B cell (primary cell): Measurements from ENCODE around the gene LHX5. TPM values are rescaled to one million over a fixed set of nuclear protein-coding genes. Genes with fewer than 3 reads are reported as not detected.
A peak's percentile ranks its signal among the peaks of the same experiment; 100 is the strongest.

Experiments used
- ATAC-seq: fragments of 200-7000 bp; cut with Tn5 transposase; one replicate; pipeline ENCODE4 v1.10.0; 2021; ENCODE audit warnings: low read depth, mild to moderate bottlenecking, moderate number of reproducible peaks, moderate library complexity
- CTCF ChIA-PET: fragments of 350-600 bp; sonication (Branson Sonifier 250); formaldehyde crosslinking; loops from one replicate; lab custom pipeline; 2021; ENCODE audit warnings: antibody characterized with exemption, inconsistent platforms; lab: Charles Lee
- POLR2A ChIA-PET: fragments of 350-600 bp; sonication (Branson Sonifier 250); formaldehyde crosslinking; loops from one replicate; lab custom pipeline; 2021; ENCODE audit warnings: antibody characterized with exemption; lab: Charles Lee
- DNase-seq: peaks from one replicate; pipeline ENCODE4 v3.0.0; 2013
- H2AFZ ChIP-seq: 2 replicates; pipeline ENCODE4 v1.6.1; 2012; ENCODE audit warnings: mild to moderate bottlenecking, low read depth, low read length; ENCODE audit not compliant: insufficient read depth, poor library complexity, severe bottlenecking
- H3K27ac ChIP-seq, 2 donors: 1 replicate in 1 of 2; 2 replicates in 1 of 2; pipeline ENCODE4 v1.5.1; 2012 to 2013; ENCODE audit warnings: low read length in 2 of 2, mild to moderate bottlenecking in 2 of 2, moderate library complexity in 1 of 2
- H3K27me3 ChIP-seq, 4 experiments: fragments of 200-600 bp in 1 of 4; sonication (generic) in 1 of 4; replicated peaks in 1 of 4; 1 replicate in 2 of 4; 2 replicates in 2 of 4; pipeline versions ENCODE4 v1.6.1 to v1.7.0; 2013 to 2016; ENCODE audit warnings: low read length in 3 of 4, mild to moderate bottlenecking in 2 of 4, mixed read lengths in 1 of 4, moderate library complexity in 1 of 4; ENCODE audit not compliant: insufficient read depth in 4 of 4, control insufficient read depth in 3 of 4; ENCODE audit errors: control extremely low read depth in 1 of 4
- H3K36me3 ChIP-seq, 2 experiments: replicated peaks in 1 of 2; 1 replicate in 1 of 2; 2 replicates in 1 of 2; pipeline versions ENCODE4 v1.6.1 to v1.7.1; 2013; ENCODE audit warnings: low read length in 1 of 2; ENCODE audit not compliant: insufficient read depth in 2 of 2, control insufficient read depth in 1 of 2; ENCODE audit errors: control extremely low read depth in 1 of 2, extremely low read depth in 1 of 2
- H3K4me1 ChIP-seq, 2 donors: fragments of 200-600 bp in 1 of 2; sonication (generic) in 1 of 2; 1 replicate in 1 of 2; 2 replicates in 1 of 2; pipeline versions ENCODE4 v1.5.1 to v1.6.1; 2013 to 2017; ENCODE audit warnings: low read length in 2 of 2; ENCODE audit not compliant: control insufficient read depth in 2 of 2, insufficient read depth in 2 of 2
- H3K4me2 ChIP-seq: replicated peaks from 2 replicates; pipeline ENCODE3; 2012; ENCODE audit warnings: mild to moderate bottlenecking, low read depth, low read length; ENCODE audit not compliant: poor library complexity, severe bottlenecking
- H3K4me3 ChIP-seq, 5 experiments: fragments of 200-600 bp in 1 of 5; sonication (generic) in 1 of 5; 1 replicate in 3 of 5; 2 replicates in 2 of 5; pipeline versions ENCODE4 v1.5.1 to v1.7.0; 2011 to 2016; ENCODE audit warnings: low read length in 4 of 5, mild to moderate bottlenecking in 4 of 5, low read depth in 2 of 5, control low read depth in 1 of 5, moderate library complexity in 1 of 5; ENCODE audit not compliant: insufficient read depth in 1 of 5; ENCODE audit errors: control extremely low read depth in 1 of 5, extremely low read depth in 1 of 5
- H3K79me2 ChIP-seq: fragments of 200-600 bp; sonication (generic); one replicate; pipeline ENCODE4 v1.6.0; 2016; ENCODE audit warnings: low read length; ENCODE audit not compliant: control insufficient read depth, insufficient read depth
- H3K9ac ChIP-seq: fragments of 200-600 bp; sonication (generic); 2 replicates; pipeline ENCODE4 v1.6.1; 2017; ENCODE audit warnings: mild to moderate bottlenecking, low read length, moderate library complexity
- H3K9me3 ChIP-seq, 3 donors: one replicate each; pipeline versions ENCODE4 v1.6.1 to v1.7.1; 2013; ENCODE audit warnings: low read length in 2 of 3; ENCODE audit not compliant: control insufficient read depth in 2 of 3, insufficient read depth in 1 of 3; ENCODE audit errors: control extremely low read depth in 1 of 3
- H4K20me1 ChIP-seq: 2 replicates; pipeline ENCODE4 v1.6.0; 2012; ENCODE audit warnings: mild to moderate bottlenecking, low read length; ENCODE audit not compliant: insufficient read depth, control insufficient read depth, poor library complexity, severe bottlenecking
- H3K27ac Mint-ChIP-seq: one replicate; pipeline ENCODE4 v1.8.0; 2021; ENCODE audit warnings: mixed read lengths
- H3K27me3 Mint-ChIP-seq: one replicate; pipeline ENCODE4 v1.8.0; 2021; ENCODE audit warnings: mixed read lengths
- H3K4me1 Mint-ChIP-seq: one replicate; pipeline ENCODE4 v1.8.0; 2021; ENCODE audit warnings: mixed read lengths
- H3K4me3 Mint-ChIP-seq: one replicate; pipeline ENCODE4 v1.8.0; 2021; ENCODE audit warnings: mixed read lengths
- H3K9me3 Mint-ChIP-seq: one replicate; pipeline ENCODE4 v1.8.0; 2022; ENCODE audit warnings: mixed read lengths; ENCODE audit not compliant: insufficient read depth
- CTCF ChIP-seq: fragments of 200-600 bp; IDR thresholded peaks from one replicate; pipeline ENCODE4 v1.8.0; 2022; ENCODE audit warnings: antibody characterized with exemption, mild to moderate bottlenecking
- EZH2 ChIP-seq: IDR thresholded peaks from 2 replicates; pipeline ENCODE4 v1.6.1; 2012; ENCODE audit warnings: borderline replicate concordance, low read depth, mild to moderate bottlenecking, moderate library complexity, low read length; ENCODE audit not compliant: insufficient read depth, poor library complexity, severe bottlenecking
- WGBS: methylation state at CpG from one replicate; pipeline ENCODE4 v1.1.5; 2013; ENCODE audit warnings: missing lambda C conversion rate; ENCODE audit not compliant: insufficient coverage; 5-methylcytosine and 5-hydroxymethylcytosine counted together
- intact Hi-C: fragments of 100-400 bp; cut with micrococcal nuclease; formaldehyde crosslinking; loops from one replicate; pipeline ENCODE4 v1.10.0; 2022
- polyA plus RNA-seq: library from polyadenylated mRNA; depleted of rRNA; stranded (reverse); fragments of >200 nt; gene quantifications from 2 replicates; pipeline ENCODE4 v1.2.3, GENCODE V29; 2012
- total RNA-seq, 2 donors: library from RNA; stranded (reverse); fragments of 120-200 nt in 1 of 2; gene quantifications; 1 replicate in 1 of 2; 2 replicates in 1 of 2; pipeline versions ENCODE4 v1.2.3 to v1.2.4, GENCODE V29; 2013 to 2022

LHX5 gene
- total and polyA plus RNA-seq, 2 donors (not counting 1 experiment from before 2014, with no cell fraction given) = not detected

- TF ChIP-seq CTCF (no peak), EZH2 (no peak)
- Mint-ChIP-seq H3K27ac (no peak overlapping the region), H3K4me1 (peaks cover 38% of the 10 kb centered on the region), H3K27me3 (peaks cover 56% of the 10 kb centered on the region), H3K4me3 (peak overlapping the region; percentile 26), H3K9me3 (no peaks in the 10 kb centered on the region)
- H3K36me3 ChIP-seq = no peaks in the 10 kb centered on the region
- POLR2A ChIA-PET = no interaction called here
- CTCF ChIA-PET = no interaction called here
- WGBS = 3% methylated on average over 15 of the region's 16 CpGs
- peak overlapping the region; percentile 68 for H3K4me2 ChIP-seq
- no peak overlapping the region for H3K4me3 ChIP-seq
- peaks cover 0 to 86% (median 60%) of the 10 kb centered on the region in 4 experiments for H3K27me3 ChIP-seq
- no peak overlapping the region for H3K27ac ChIP-seq
- no peak overlapping the region for H2AFZ ChIP-seq
- no peaks in the 10 kb centered on the region for H3K79me2 ChIP-seq
- ATAC-seq (no peak), DNase-seq (peak; percentile 42)
- intact Hi-C loops = no loop called here
- no peaks in the 10 kb centered on the region for H4K20me1 ChIP-seq
- peaks cover 52 to 61% of the 10 kb centered on the region in 2 donors for H3K4me1 ChIP-seq
- no peak overlapping the region for H3K9ac ChIP-seq
- H3K9me3 ChIP-seq = peaks cover 0 to 53% (median 1%) of the 10 kb centered on the region in 3 donors
These were observed 7.3 kb downstream of the LHX5 start for GRCh38 chr12:113464452-113464775.

- H3K4me3 ChIP-seq = peak overlapping the region in 1 of 5 experiments; percentile 46
- intact Hi-C loops = no loop called here
These were observed 7.8 kb downstream of the LHX5 start for GRCh38 chr12:113463746-113464451.

More at GRCh38 chr12:113463746-113464451, 7.8 kb downstream of the LHX5 start:
- POLR2A ChIA-PET = no interaction called here
- no peaks in the 10 kb centered on the region for H3K79me2 ChIP-seq
- H4K20me1 ChIP-seq = no peaks in the 10 kb centered on the region
- H3K4me1 ChIP-seq = peaks cover 52 to 56% of the 10 kb centered on the region in 2 donors
- no peaks in the 10 kb centered on the region for H3K36me3 ChIP-seq
- Mint-ChIP-seq H3K4me3 (peak overlapping the region; percentile 68), H3K27ac (no peak overlapping the region), H3K9me3 (no peaks in the 10 kb centered on the region), H3K4me1 (peaks cover 38% of the 10 kb centered on the region), H3K27me3 (peaks cover 60% of the 10 kb centered on the region)
- peak overlapping the region; percentile 44 for H2AFZ ChIP-seq
- peak overlapping the region; percentile 68 for H3K4me2 ChIP-seq
- peak; percentile 44 for DNase-seq
- CTCF ChIA-PET = no interaction called here
- H3K27me3 ChIP-seq = peaks cover 0 to 86% (median 57%) of the 10 kb centered on the region in 4 experiments
- TF ChIP-seq CTCF (no peak), EZH2 (no peak)
- no peak overlapping the region for H3K27ac ChIP-seq
- H3K9ac ChIP-seq = no peak overlapping the region
- 10% methylated on average over 56 of the region's 57 CpGs for WGBS
- ATAC-seq = no peak
- H3K9me3 ChIP-seq = peaks cover 0 to 48% (median 1%) of the 10 kb centered on the region in 3 donors
